ENCODE data around the gene SLC39A11.
A peak's percentile ranks its signal among the peaks of the same experiment; 100 is the strongest.
"Not testable (repeated sequence)": the region's sequence is repeated elsewhere in the genome, so short reads cannot be mapped to it uniquely, and the experiment has no call there.

Gene SLC39A11

GRCh38 chr17:73092523-73093135, at the start of gene SLC39A11:
Gene SLC39A11, minus strand, starts transcription at chr17:73092688. Its CDS starts 3,924 bp downstream, at chr17:73088764.
- DNase-seq: peak; percentile 83

- DNase-seq: no peak
Measured at GRCh38 chr17:73141411-73141810, 48.9 kb upstream of the SLC39A11 start.

GRCh38 chr17:73140566-73140965, 48.1 kb upstream of the SLC39A11 start:
- DNase-seq: no peak

GRCh38 chr17:73139296-73139695, 46.8 kb upstream of the SLC39A11 start:
- DNase-seq: no peak

- no peak for DNase-seq
Measured at GRCh38 chr17:73138541-73139138, 46.2 kb upstream of the SLC39A11 start.

- DNase-seq: no peak
Measured at GRCh38 chr17:73137376-73137775, 44.9 kb upstream of the SLC39A11 start.

- no peak for DNase-seq
Measured at GRCh38 chr17:73135766-73136165, 43.3 kb upstream of the SLC39A11 start.

- no peak for DNase-seq
Measured at GRCh38 chr17:73133911-73134649, 41.6 kb upstream of the SLC39A11 start.

GRCh38 chr17:73132085-73132492, 39.6 kb upstream of the SLC39A11 start:
- DNase-seq: no peak

GRCh38 chr17:73131439-73131838, 39.0 kb upstream of the SLC39A11 start:
- DNase-seq: not testable (repeated sequence)

- no peak for DNase-seq
Measured at GRCh38 chr17:73130977-73131376, 38.5 kb upstream of the SLC39A11 start.

- DNase-seq: no peak
Measured at GRCh38 chr17:73128496-73128895, 36.0 kb upstream of the SLC39A11 start.

GRCh38 chr17:73126716-73127473, 34.4 kb upstream of the SLC39A11 start:
- DNase-seq: no peak

GRCh38 chr17:73123606-73124320, 31.3 kb upstream of the SLC39A11 start:
- no peak for DNase-seq

GRCh38 chr17:73122953-73123605, 30.6 kb upstream of the SLC39A11 start:
- DNase-seq: no peak

GRCh38 chr17:73121506-73121905, 29.0 kb upstream of the SLC39A11 start:
- DNase-seq: no peak

- no peak for DNase-seq
Measured at GRCh38 chr17:73119631-73120030, 27.1 kb upstream of the SLC39A11 start.

GRCh38 chr17:73118951-73119391, 26.5 kb upstream of the SLC39A11 start:
- DNase-seq: no peak

GRCh38 chr17:73118139-73118538, 25.7 kb upstream of the SLC39A11 start:
- no peak for DNase-seq

- no peak for DNase-seq
Measured at GRCh38 chr17:73112246-73112645, 19.8 kb upstream of the SLC39A11 start.

- no peak for DNase-seq
Measured at GRCh38 chr17:73111386-73111785, 18.9 kb upstream of the SLC39A11 start.

- no peak for DNase-seq
Measured at GRCh38 chr17:73107191-73107590, 14.7 kb upstream of the SLC39A11 start.

Data from activated T-cell treated with anti-CD3 and anti-CD28 coated beads for 4 hours (primary cell).